ENCODE results near the gene ALG10B.

DNA sequence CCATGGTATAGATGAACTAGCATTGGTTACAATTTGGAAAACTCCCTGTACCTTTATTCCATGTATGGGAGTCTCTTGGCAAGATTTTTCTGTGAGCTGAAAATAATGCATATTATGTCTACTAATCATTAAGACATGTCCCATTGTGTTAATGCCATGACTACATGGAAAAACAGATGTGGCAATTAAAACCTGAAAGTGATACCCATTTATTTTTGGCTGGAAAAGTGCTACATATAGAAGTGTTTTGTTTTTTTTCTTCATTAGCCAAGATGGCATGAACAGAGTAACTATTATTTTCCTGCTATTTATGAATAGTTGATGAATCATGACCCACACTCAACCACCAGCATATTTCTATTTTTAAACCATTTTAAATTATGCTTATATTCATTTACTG lies 58.2 kb downstream of the ALG10B start:
- TF ChIP-seq, protein P1, sequence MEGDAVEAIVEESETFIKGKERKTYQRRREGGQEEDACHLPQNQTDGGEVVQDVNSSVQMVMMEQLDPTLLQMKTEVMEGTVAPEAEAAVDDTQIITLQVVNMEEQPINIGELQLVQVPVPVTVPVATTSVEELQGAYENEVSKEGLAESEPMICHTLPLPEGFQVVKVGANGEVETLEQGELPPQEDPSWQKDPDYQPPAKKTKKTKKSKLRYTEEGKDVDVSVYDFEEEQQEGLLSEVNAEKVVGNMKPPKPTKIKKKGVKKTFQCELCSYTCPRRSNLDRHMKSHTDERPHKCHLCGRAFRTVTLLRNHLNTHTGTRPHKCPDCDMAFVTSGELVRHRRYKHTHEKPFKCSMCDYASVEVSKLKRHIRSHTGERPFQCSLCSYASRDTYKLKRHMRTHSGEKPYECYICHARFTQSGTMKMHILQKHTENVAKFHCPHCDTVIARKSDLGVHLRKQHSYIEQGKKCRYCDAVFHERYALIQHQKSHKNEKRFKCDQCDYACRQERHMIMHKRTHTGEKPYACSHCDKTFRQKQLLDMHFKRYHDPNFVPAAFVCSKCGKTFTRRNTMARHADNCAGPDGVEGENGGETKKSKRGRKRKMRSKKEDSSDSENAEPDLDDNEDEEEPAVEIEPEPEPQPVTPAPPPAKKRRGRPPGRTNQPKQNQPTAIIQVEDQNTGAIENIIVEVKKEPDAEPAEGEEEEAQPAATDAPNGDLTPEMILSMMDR (IDR thresholded peaks at IDR 0.05; ENCODE audit: control extremely low read depth in 1 of 3, insufficient read depth in 1 of 3, low read depth in 1 of 3, low read length in 3 of 3), result no peak
- no peak for TF ChIP-seq RAD21 (IDR thresholded peaks at IDR 0.05 in 1 of 2, conservative IDR thresholded peaks at IDR 0.05 in 1 of 2; ENCODE audit: low read depth in 2 of 2, low read length in 2 of 2)
- no peak for TF ChIP-seq YY1 (IDR thresholded peaks at IDR 0.05; ENCODE audit: low read depth, low read length)
- TF ChIP-seq NANOG (IDR thresholded peaks at IDR 0.05; ENCODE audit: insufficient read depth, low read depth, low read length, poor library complexity, severe bottlenecking), result no peak
- TF ChIP-seq POLR2AphosphoS5 (IDR thresholded peaks at IDR 0.05; ENCODE audit: low read depth, low read length), result no peak
- TF ChIP-seq, protein P2, sequence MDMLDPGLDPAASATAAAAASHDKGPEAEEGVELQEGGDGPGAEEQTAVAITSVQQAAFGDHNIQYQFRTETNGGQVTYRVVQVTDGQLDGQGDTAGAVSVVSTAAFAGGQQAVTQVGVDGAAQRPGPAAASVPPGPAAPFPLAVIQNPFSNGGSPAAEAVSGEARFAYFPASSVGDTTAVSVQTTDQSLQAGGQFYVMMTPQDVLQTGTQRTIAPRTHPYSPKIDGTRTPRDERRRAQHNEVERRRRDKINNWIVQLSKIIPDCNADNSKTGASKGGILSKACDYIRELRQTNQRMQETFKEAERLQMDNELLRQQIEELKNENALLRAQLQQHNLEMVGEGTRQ (IDR thresholded peaks at IDR 0.05; ENCODE audit: low read length), result no peak
